ENCODE results near the gene CHRNA7. TPM values are rescaled to one million over a fixed set of nuclear protein-coding genes. Genes with fewer than 3 reads are reported as not detected.

CHRNA7 gene
- total RNA-seq, 4 donors from 2014 or later = 0.45 to 1.3 (median 0.83) TPM

- TF ChIP-seq POLR2A (IDR thresholded peaks at IDR 0.05) (no peak), CTCF (IDR thresholded peaks at IDR 0.05) (no peak)
- WGBS, 2 donors = 91 to 92% methylated on average over 4 of the region's 4 CpGs
- no peak overlapping the region for H3K4me3 ChIP-seq (ENCODE audit: low read depth, poor library complexity, severe bottlenecking)
- DNase-seq (ENCODE audit: low spot score in 2 of 2) = no peak
- intact Hi-C loops (cut with DNase I; ENCODE audit: low total_unique reads) = no loop called here
Measured at GRCh38 chr15:32122013-32122412, 91.7 kb downstream of the CHRNA7 start.

GRCh38 chr15:32123473-32123872 is 93.2 kb downstream of the CHRNA7 start:
- no peak for TF ChIP-seq CTCF (IDR thresholded peaks at IDR 0.05)
- no peak for TF ChIP-seq POLR2A (IDR thresholded peaks at IDR 0.05)
- H3K4me3 ChIP-seq (ENCODE audit: low read depth, poor library complexity, severe bottlenecking) = no peak overlapping the region
- 77 to 82% methylated on average over 3 of the region's 3 CpGs for WGBS, 2 donors
- no peak for DNase-seq (ENCODE audit: low spot score in 2 of 2)
- intact Hi-C loops (cut with DNase I; ENCODE audit: low total_unique reads) = no loop called here

DNA sequence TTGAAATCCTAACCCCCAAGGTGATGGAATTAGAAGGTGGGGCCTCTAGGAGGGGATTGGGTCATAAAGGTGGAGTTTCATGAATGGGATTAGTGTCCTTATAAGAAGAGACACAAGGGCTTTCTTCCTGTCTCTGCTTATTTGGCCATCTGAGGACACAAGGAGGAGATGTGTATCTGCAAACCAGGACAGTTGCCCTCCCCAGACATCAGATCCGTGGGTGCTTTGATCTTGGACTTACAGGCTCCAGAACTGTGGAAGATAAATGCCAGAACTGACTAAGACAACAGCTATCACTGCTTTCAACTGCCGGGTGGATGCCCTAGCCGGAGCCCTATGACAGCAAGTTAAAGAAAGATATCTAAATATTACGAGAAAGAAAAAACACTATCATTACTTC is 94.4 kb downstream of the CHRNA7 start:
- no peak overlapping the region for H3K4me3 ChIP-seq (ENCODE audit: low read depth, poor library complexity, severe bottlenecking)
- 64 to 74% methylated on average over 4 of the region's 4 CpGs for WGBS, 2 donors
- no peak for DNase-seq (ENCODE audit: low spot score in 2 of 2)
- no peak for TF ChIP-seq CTCF (IDR thresholded peaks at IDR 0.05)
- intact Hi-C loops (cut with DNase I; ENCODE audit: low total_unique reads) = no loop called here

- intact Hi-C loops (cut with DNase I; ENCODE audit: low total_unique reads) = no loop called here
- WGBS, 2 donors = 80 to 92% methylated on average over 3 of the region's 3 CpGs
- DNase-seq (ENCODE audit: low spot score in 2 of 2) = no peak
- TF ChIP-seq CTCF (IDR thresholded peaks at IDR 0.05) (no peak), POLR2A (IDR thresholded peaks at IDR 0.05) (no peak)
- H3K4me3 ChIP-seq (ENCODE audit: low read depth, poor library complexity, severe bottlenecking) = no peak overlapping the region
Measured at GRCh38 chr15:32125595-32125994, 95.3 kb downstream of the CHRNA7 start.

DNA sequence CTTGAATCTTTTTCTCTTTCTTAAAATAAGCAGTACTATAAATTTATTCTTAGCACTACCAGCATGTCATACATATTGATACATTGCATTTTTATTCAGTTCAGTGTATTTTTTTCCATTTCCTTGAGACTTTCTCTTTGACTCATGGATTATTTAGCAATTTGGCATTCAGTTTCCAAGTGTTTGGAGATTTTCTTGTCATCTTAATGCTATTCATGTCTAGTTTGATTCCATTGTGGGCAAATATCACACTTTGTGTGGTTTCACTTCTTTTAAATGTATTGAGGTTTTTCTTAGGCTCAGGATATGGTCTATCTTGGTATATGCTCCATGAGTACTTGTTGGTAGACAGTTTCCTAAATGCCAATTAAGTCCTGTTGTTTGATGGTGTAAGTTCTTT is 99.5 kb downstream of the CHRNA7 start:
- DNase-seq (ENCODE audit: low spot score in 2 of 2) = no peak
- intact Hi-C loops (cut with DNase I; ENCODE audit: low total_unique reads) = no loop called here
- H3K4me3 ChIP-seq (ENCODE audit: low read depth, poor library complexity, severe bottlenecking) = no peak overlapping the region
- TF ChIP-seq POLR2A (IDR thresholded peaks at IDR 0.05) = no peak
- no peak for TF ChIP-seq CTCF (IDR thresholded peaks at IDR 0.05)

GRCh38 chr15:32130823-32131222 is 100.5 kb downstream of the CHRNA7 start:
- TF ChIP-seq CTCF (IDR thresholded peaks at IDR 0.05) (no peak), POLR2A (IDR thresholded peaks at IDR 0.05) (no peak)
- WGBS, 2 donors = 93 to 95% methylated on average over 3 of the region's 3 CpGs
- intact Hi-C loops (cut with DNase I; ENCODE audit: low total_unique reads) = no loop called here
- DNase-seq (ENCODE audit: low spot score in 2 of 2) = no peak
- no peak overlapping the region for H3K4me3 ChIP-seq (ENCODE audit: low read depth, poor library complexity, severe bottlenecking)
